DMS 273 (cell line): ENCODE data around the gene PI4KA.

Source experiments
- DNase-seq: peaks from one replicate; lab custom pipeline; 2025; ENCODE audit not compliant: unreplicated experiment; lab: John Stamatoyannopoulos, UW

PI4KA gene

GRCh38 chr22:20881869-20882815 lies 23.5 kb upstream of the PI4KA start:
- DNase-seq: no peak

GRCh38 chr22:20881231-20881630 lies 22.6 kb upstream of the PI4KA start:
- no peak for DNase-seq

- no peak for DNase-seq
Observed at GRCh38 chr22:20877715-20878114, 19.1 kb upstream of the PI4KA start.

GRCh38 chr22:20875296-20875695 lies 16.7 kb upstream of the PI4KA start:
- DNase-seq: no peak

- no peak for DNase-seq
Observed at GRCh38 chr22:20873214-20873613, 14.6 kb upstream of the PI4KA start.

GRCh38 chr22:20869234-20869633 lies 10.6 kb upstream of the PI4KA start:
- no peak for DNase-seq

- no peak for DNase-seq
Observed at GRCh38 chr22:20868025-20868962, 9.7 kb upstream of the PI4KA start.

- no peak for DNase-seq
Observed at GRCh38 chr22:20867179-20868024, 8.8 kb upstream of the PI4KA start.

- DNase-seq: no peak
Observed at GRCh38 chr22:20866736-20867135, 8.1 kb upstream of the PI4KA start.

GRCh38 chr22:20865875-20866445 lies 7.3 kb upstream of the PI4KA start:
- DNase-seq: no peak

- DNase-seq: no peak
Observed at GRCh38 chr22:20865331-20865730, 6.7 kb upstream of the PI4KA start.

- no peak for DNase-seq
Observed at GRCh38 chr22:20864186-20864908, 5.7 kb upstream of the PI4KA start.

- no peak for DNase-seq
Observed at GRCh38 chr22:20863366-20863765, 4.8 kb upstream of the PI4KA start.

- DNase-seq: no peak
Observed at GRCh38 chr22:20862540-20862939, 3.9 kb upstream of the PI4KA start.

- DNase-seq: no peak
Observed at GRCh38 chr22:20859615-20860014, 1.0 kb upstream of the PI4KA start.

GRCh38 chr22:20857838-20858614 lies 585 bp downstream of the PI4KA start:
- peak; percentile 88 for DNase-seq

- no peak for DNase-seq
Observed at GRCh38 chr22:20857247-20857643, 1.4 kb downstream of the PI4KA start.

- DNase-seq: no peak
Observed at GRCh38 chr22:20853236-20853660, 5.4 kb downstream of the PI4KA start.

GRCh38 chr22:20852503-20852902 lies 6.1 kb downstream of the PI4KA start:
- no peak for DNase-seq
